A375 (cell line): Measurements from ENCODE around the gene SKIC3. TPM values are rescaled to one million over a fixed set of nuclear protein-coding genes. Genes with fewer than 3 reads are reported as not detected.

ENCODE experiments used
- small RNA-seq: library from RNA; depleted of rRNA; stranded (forward); fragments of <200 nt; gene quantifications from one replicate; pipeline ENCODE3, GENCODE V24; 2014
- total RNA-seq: library from RNA; depleted of rRNA; stranded (reverse); fragments of >200 nt; shearing (Covaris generic); gene quantifications from 2 replicates; pipeline ENCODE4 v1.2.3, GENCODE V29; 2014; rRNA removed

The SKIC3 gene
- total RNA-seq: 55.5 and 70.5 TPM in 2 replicates

DNA sequence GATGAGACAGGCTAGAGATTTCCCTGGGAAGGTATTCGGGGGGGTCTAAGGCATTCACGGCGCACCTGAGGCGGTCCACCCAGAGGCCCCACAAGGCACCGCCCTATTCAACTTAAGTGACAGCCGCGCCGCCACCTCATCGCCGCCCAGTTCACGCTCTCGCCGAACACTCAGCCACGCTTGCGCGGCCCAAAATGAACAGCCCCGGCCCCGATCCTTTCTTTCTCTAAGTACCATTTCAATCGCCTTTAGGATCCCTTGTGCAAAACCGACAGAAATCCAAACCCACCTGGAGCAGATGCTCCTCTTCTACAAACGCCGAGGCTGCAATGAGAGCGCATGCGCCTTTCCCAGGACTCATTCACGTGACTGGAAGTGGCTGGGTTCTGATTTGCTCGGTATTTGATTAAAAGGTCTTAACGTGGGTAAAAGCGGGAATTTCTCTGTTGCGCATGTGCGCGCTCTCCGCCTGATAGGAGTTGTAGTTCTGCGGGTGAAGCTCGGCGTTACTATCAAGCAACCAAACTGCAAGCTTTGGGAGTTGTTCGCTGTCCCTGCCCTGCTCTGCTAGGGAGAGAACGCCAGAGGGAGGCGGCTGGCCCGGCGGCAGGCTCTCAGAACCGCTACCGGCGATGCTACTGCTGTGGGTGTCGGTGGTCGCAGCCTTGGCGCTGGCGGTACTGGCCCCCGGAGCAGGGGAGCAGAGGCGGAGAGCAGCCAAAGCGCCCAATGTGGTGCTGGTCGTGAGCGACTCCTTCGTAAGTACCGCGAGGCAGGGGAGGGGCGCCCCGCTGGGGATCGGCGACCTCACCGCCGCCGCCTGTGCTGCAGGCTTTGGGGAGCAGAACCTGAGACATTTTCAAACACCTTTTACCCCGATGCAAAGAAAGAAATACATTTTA is at the start of gene SKIC3, which contains the start of gene ARSK:
Gene SKIC3 (minus strand): TSS at position 331 of the 902 bp plus-strand sequence. CDS start 7,827 bp downstream, outside the sequence.
Gene ARSK (plus strand): TSS at position 455 of the 902 bp plus-strand sequence. CDS start 178 bp downstream, at position 633.

Small RNA genes lying within 50 kb of the gene (small RNA-seq; reads per million reads assigned to genes)
- not detected for gene RNU6-308P

Other genes with a start within 250 kb of the SKIC3 start
- gene FAM81B, start 163.6 kb downstream of the SKIC3 start, total RNA-seq: not detected in 2 replicates
- gene ARSK, start 124 bp upstream of the SKIC3 start, total RNA-seq: 10.0 and 11.0 TPM in 2 replicates
- gene GPR150, start 65.1 kb upstream of the SKIC3 start, total RNA-seq: not detected in 2 replicates
- 0.75 and 5.8 TPM in 2 replicates for gene RFESD, start 91.8 kb upstream of the SKIC3 start, total RNA-seq
- 0.13 TPM in 1 of 2 replicates, not detected in the other for gene SPATA9, start 128.0 kb upstream of the SKIC3 start, total RNA-seq
- 54.3 and 63.5 TPM in 2 replicates for gene RHOBTB3, start 176.4 kb upstream of the SKIC3 start, total RNA-seq